H1 (cell line): ENCODE results near the gene PRRX2.

ENCODE experiments used
- HDAC2 ChIP-seq, 2 experiments: fragments of 300-600 bp in 1 of 2; sonication (generic) in 1 of 2; IDR thresholded peaks; 2 replicates each; pipeline ENCODE4 v1.6.1; 2011 to 2012; ENCODE audit warnings: low read depth in 2 of 2, low read length in 2 of 2, mild to moderate bottlenecking in 2 of 2, moderate library complexity in 2 of 2, borderline replicate concordance in 1 of 2, inconsistent platforms in 1 of 2
- JUN ChIP-seq: IDR thresholded peaks from 2 replicates; pipeline ENCODE4 v1.6.1; 2011; ENCODE audit warnings: low read depth, mild to moderate bottlenecking, improper control_type of control experiment, low read length
- POLR2AphosphoS5 ChIP-seq: IDR thresholded peaks from 2 replicates; pipeline ENCODE4 v1.6.1; 2011; ENCODE audit warnings: low read depth, low read length
- TF ChIP-seq, protein P1 (sequence below), 3 experiments: IDR thresholded peaks; 1 replicate in 2 of 3; 2 replicates in 1 of 3; pipeline versions ENCODE4 v1.5.1 to v1.6.1; 2011; ENCODE audit warnings: low read length in 3 of 3, mild to moderate bottlenecking in 3 of 3, inconsistent platforms in 2 of 3, low read depth in 1 of 3, moderate library complexity in 1 of 3; ENCODE audit not compliant: insufficient read depth in 1 of 3; ENCODE audit errors: control extremely low read depth in 1 of 3

GRCh38 chr9:129757045-129757444 is 91.6 kb downstream of the PRRX2 start:
- TF ChIP-seq, protein P1, sequence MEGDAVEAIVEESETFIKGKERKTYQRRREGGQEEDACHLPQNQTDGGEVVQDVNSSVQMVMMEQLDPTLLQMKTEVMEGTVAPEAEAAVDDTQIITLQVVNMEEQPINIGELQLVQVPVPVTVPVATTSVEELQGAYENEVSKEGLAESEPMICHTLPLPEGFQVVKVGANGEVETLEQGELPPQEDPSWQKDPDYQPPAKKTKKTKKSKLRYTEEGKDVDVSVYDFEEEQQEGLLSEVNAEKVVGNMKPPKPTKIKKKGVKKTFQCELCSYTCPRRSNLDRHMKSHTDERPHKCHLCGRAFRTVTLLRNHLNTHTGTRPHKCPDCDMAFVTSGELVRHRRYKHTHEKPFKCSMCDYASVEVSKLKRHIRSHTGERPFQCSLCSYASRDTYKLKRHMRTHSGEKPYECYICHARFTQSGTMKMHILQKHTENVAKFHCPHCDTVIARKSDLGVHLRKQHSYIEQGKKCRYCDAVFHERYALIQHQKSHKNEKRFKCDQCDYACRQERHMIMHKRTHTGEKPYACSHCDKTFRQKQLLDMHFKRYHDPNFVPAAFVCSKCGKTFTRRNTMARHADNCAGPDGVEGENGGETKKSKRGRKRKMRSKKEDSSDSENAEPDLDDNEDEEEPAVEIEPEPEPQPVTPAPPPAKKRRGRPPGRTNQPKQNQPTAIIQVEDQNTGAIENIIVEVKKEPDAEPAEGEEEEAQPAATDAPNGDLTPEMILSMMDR (IDR thresholded peaks at IDR 0.05; ENCODE audit: control extremely low read depth in 1 of 3, insufficient read depth in 1 of 3, low read depth in 1 of 3, low read length in 3 of 3): no peak
- no peak for TF ChIP-seq JUN
- no peak for TF ChIP-seq POLR2AphosphoS5
- TF ChIP-seq HDAC2 (IDR thresholded peaks at IDR 0.05; ENCODE audit: borderline replicate concordance in 1 of 2, low read depth in 2 of 2, low read length in 2 of 2): no peak
